T-cell (primary cell): ENCODE data around the gene MB. TPM values are rescaled to one million over a fixed set of nuclear protein-coding genes. Genes with fewer than 3 reads are reported as not detected.
"Not testable (repeated sequence)": the region's sequence is repeated elsewhere in the genome, so short reads cannot be mapped to it uniquely, and the experiment has no call there.

Experiments
- ATAC-seq, 4 experiments: fragments of 200-7000 bp in 3 of 4; fragments of 150-1000 bp in 1 of 4; cut with Tn5 transposase; replicated peaks in 1 of 4; 1 replicate in 3 of 4; 2 replicates in 1 of 4; pipeline ENCODE4 v1.10.0; 2021; ENCODE audit warnings: moderate library complexity in 3 of 4, mild to moderate bottlenecking in 2 of 4, moderate number of reproducible peaks in 1 of 4
- CTCF ChIA-PET, 2 donors: fragments of 300-600 bp; sonication (Branson Sonifier 250); formaldehyde crosslinking; loops; one replicate each; lab custom pipeline; 2022; ENCODE audit warnings: antibody characterized with exemption in 2 of 2; lab: Charles Lee
- POLR2A ChIA-PET, 2 donors: fragments of 300-600 bp; sonication (Branson Sonifier 250); formaldehyde crosslinking; loops; one replicate each; lab custom pipeline; 2022; ENCODE audit warnings: antibody characterized with exemption in 2 of 2; lab: Charles Lee
- DNase-seq, 35 experiments: peaks; one replicate each; pipeline versions ENCODE4 v3.0.0 to v3.0.0-alpha.2; 2013 to 2023
- H3K27ac ChIP-seq: one replicate; pipeline ENCODE4 v1.5.1; 2013; ENCODE audit warnings: low read length
- H3K27me3 ChIP-seq, 2 experiments: replicated peaks in 1 of 2; 1 replicate in 1 of 2; 2 replicates in 1 of 2; pipeline versions ENCODE4 v1.6.1 to v1.7.0; 2013; ENCODE audit warnings: low read length in 1 of 2, mixed read lengths in 1 of 2; ENCODE audit not compliant: control insufficient read depth in 2 of 2, insufficient read depth in 2 of 2; ENCODE audit errors: extremely low read depth in 1 of 2
- H3K36me3 ChIP-seq, 2 donors: 1 replicate in 1 of 2; 2 replicates in 1 of 2; pipeline versions ENCODE4 v1.6.1 to v1.7.0; 2013; ENCODE audit warnings: low read length in 1 of 2; ENCODE audit not compliant: control insufficient read depth in 2 of 2, insufficient read depth in 1 of 2; ENCODE audit errors: extremely low read depth in 1 of 2
- H3K4me1 ChIP-seq, 2 experiments: 1 replicate in 1 of 2; 2 replicates in 1 of 2; pipeline versions ENCODE4 v1.6.1 to v1.7.0; 2013; ENCODE audit warnings: low read length in 2 of 2, mixed read lengths in 1 of 2; ENCODE audit not compliant: insufficient read depth in 2 of 2, control insufficient read depth in 1 of 2; ENCODE audit errors: extremely low read depth in 1 of 2
- H3K4me3 ChIP-seq, 2 donors: 1 replicate in 1 of 2; 2 replicates in 1 of 2; pipeline versions ENCODE4 v1.5.1 to v1.7.0; 2013; ENCODE audit warnings: mild to moderate bottlenecking in 2 of 2, low read length in 1 of 2, moderate library complexity in 1 of 2; ENCODE audit not compliant: control insufficient read depth in 1 of 2; ENCODE audit errors: extremely low read depth in 1 of 2
- H3K9me3 ChIP-seq: 2 replicates; pipeline ENCODE4 v1.7.0; 2013
- H3K27ac Mint-ChIP-seq, 2 donors: one replicate each; pipeline ENCODE4 v1.8.0; 2020 to 2021; ENCODE audit warnings: mild to moderate bottlenecking in 2 of 2, mixed read lengths in 2 of 2
- H3K27me3 Mint-ChIP-seq, 2 donors: one replicate each; pipeline ENCODE4 v1.8.0; 2021 to 2022; ENCODE audit warnings: mixed read lengths in 2 of 2
- H3K36me3 Mint-ChIP-seq: one replicate; pipeline ENCODE4 v1.8.0; 2021; ENCODE audit warnings: mixed read lengths
- H3K4me1 Mint-ChIP-seq, 3 donors: one replicate each; pipeline ENCODE4 v1.8.0; 2020 to 2022; ENCODE audit warnings: mixed read lengths in 3 of 3, mild to moderate bottlenecking in 1 of 3
- H3K4me3 Mint-ChIP-seq, 3 donors: one replicate each; pipeline ENCODE4 v1.8.0; 2020 to 2022; ENCODE audit warnings: mild to moderate bottlenecking in 3 of 3, mixed read lengths in 3 of 3, moderate library complexity in 3 of 3
- H3K9me3 Mint-ChIP-seq, 3 donors: one replicate each; pipeline ENCODE4 v1.8.0; 2020 to 2022; ENCODE audit warnings: mixed read lengths in 3 of 3
- WGBS: methylation state at CpG from one replicate; pipeline ENCODE4 v1.1.5; 2013; ENCODE audit warnings: missing lambda C conversion rate; ENCODE audit not compliant: insufficient coverage; 5-methylcytosine and 5-hydroxymethylcytosine counted together
- total RNA-seq, 35 experiments: library from RNA in 6 of 35; stranded (reverse) in 6 of 35; fragments of 120-200 nt in 1 of 35; gene quantifications; one replicate each; pipeline versions ENCODE4 v1.2.1 to v1.2.4 and lab custom pipeline; 2013 to 2026

Gene MB
- total RNA-seq = not detected
- total RNA-seq (2013) = not detected
- total RNA-seq (lab: John Stamatoyannopoulos, UW) = 0 to 1.0 (median 0) reads per million in 29 experiments

DNA sequence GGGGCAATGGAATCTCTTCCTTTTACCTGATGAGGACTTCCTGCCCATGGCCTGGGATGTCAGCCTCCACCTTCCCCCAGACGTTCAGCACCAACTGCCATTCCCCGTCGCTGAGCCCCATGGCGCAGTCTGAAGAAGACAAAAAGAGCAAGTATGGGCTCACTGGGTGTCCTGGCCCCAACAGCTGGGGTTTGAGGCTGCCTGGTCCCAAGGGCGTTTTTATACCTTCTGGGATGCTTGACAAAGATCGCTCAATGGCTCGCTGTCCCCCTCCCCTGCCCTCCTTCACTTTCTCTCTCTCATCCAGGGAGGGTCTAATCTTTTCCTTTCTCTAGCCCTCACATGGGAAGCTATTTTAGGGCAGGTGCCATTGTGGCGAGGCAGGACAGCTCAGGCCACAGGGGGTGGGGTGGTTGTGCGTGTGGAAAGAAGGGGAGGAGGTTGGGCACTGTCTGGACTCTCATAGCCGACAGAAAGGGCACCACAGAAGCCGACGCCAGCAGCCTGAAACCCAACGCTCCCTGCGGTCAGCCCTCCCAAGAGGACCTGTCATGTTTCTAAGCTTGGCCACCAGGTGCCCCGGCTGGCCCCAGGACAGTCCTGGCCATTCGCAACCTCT lies at the start of gene MB:
TSS of gene MB (minus strand) at position 193 of the 619 bp plus-strand sequence. CDS start at position 121, 72 bp downstream.
- peaks cover 0 to 16% (median 0%) of the 10 kb centered on the region in 3 donors for H3K4me1 Mint-ChIP-seq
- no peak within 1 kb of the TSS for H3K4me3 Mint-ChIP-seq
- no peaks in the 10 kb centered on the region for H3K36me3 ChIP-seq
- H3K9me3 ChIP-seq = no peaks in the 10 kb centered on the region
- no peaks in the 10 kb centered on the region for H3K27me3 Mint-ChIP-seq
- peaks cover 2 to 6% of the 10 kb centered on the region in 2 experiments for H3K4me1 ChIP-seq
- ChIA-PET POLR2A (no interaction called here), CTCF (no interaction called here)
- no peak within 1 kb of the TSS for H3K4me3 ChIP-seq
- no peak for DNase-seq
- H3K36me3 Mint-ChIP-seq = no peaks in the 10 kb centered on the region
- H3K9me3 Mint-ChIP-seq = no peaks in the 10 kb centered on the region
- ATAC-seq = no peak
- whole genome bisulfite sequencing = 84% methylated on average over 15 of the region's 16 CpGs
- H3K27ac Mint-ChIP-seq = no peak within 1 kb of the TSS
- H3K27ac ChIP-seq = no peak within 1 kb of the TSS
- H3K27me3 ChIP-seq = peaks cover 0 to 6% of the 10 kb centered on the region in 2 experiments

- Histone ChIP-seq H3K36me3 (peaks cover 0 to 22% of the 10 kb centered on the region in 2 donors), H3K4me1 (peaks cover 10 to 11% of the 10 kb centered on the region in 2 experiments)
- peaks cover 20 to 26% (median 23%) of the 10 kb centered on the region in 3 donors for H3K4me1 Mint-ChIP-seq
- H3K4me3 Mint-ChIP-seq, H3K9me3 ChIP-seq, H3K27me3 Mint-ChIP-seq, H3K4me3 ChIP-seq, H3K9me3 Mint-ChIP-seq, H3K27ac Mint-ChIP-seq, CTCF ChIA-PET, H3K27me3 ChIP-seq, DNase-seq, ATAC-seq, H3K27ac ChIP-seq, POLR2A ChIA-PET: not testable (repeated sequence)
- WGBS = 100% methylated on average over 1 of the region's 1 CpG
- peaks cover 47% of the 10 kb centered on the region for H3K36me3 Mint-ChIP-seq
Measured at GRCh38 chr22:35666699-35667098, 49.6 kb upstream of the MB start.

DNA sequence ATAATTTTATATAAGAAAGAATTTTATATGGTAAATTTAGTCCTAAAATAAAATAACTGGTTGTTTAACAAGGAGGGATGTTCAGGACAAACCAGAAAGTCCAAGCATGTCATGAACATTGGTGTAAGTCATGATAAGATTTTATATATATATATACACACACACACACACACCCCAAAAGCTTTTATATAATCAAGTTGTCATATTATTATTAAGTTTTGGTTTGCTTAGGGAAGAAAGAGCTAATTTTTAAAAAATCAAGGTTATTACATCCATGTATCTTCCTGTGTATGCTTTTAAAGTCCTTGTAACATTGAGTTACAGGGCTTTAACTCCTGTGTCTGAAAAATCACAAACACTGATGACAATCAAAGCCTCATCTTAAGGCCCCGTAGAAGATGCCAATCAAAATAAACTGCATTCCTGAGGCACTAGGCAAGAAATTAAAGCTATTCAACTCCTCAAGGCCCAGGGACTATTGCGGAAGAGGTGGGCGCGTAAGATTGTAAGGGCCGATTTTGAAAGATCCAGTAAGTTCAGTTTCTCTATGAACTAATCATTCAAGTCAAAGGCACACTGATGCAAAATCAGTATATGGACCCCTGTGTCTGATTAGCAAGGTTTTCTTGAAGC lies 47.9 kb upstream of the MB start:
- H3K27ac ChIP-seq = no peak overlapping the region
- CTCF ChIA-PET = no interaction called here
- no peak overlapping the region for H3K27ac Mint-ChIP-seq
- POLR2A ChIA-PET = interaction anchor here (0.6 to 3.6 kb wide), 2 partner anchors 17 to 273 kb away, joined by 4 to 30 read pairs; partner anchors contain the start of gene APOL6 (in 1 of the 2)
- no peak overlapping the region for H3K4me3 Mint-ChIP-seq
- ATAC-seq = no peak
- H3K4me1 ChIP-seq = peaks cover 26 to 27% of the 10 kb centered on the region in 2 experiments
- H3K36me3 Mint-ChIP-seq = peaks cover 54% of the 10 kb centered on the region
- no peaks in the 10 kb centered on the region for H3K27me3 ChIP-seq
- peaks cover 2% of the 10 kb centered on the region for H3K9me3 ChIP-seq
- no peak for DNase-seq
- no peak overlapping the region for H3K4me3 ChIP-seq
- no peaks in the 10 kb centered on the region for H3K27me3 Mint-ChIP-seq
- peaks cover 0 to 25% of the 10 kb centered on the region in 2 donors for H3K36me3 ChIP-seq
- H3K9me3 Mint-ChIP-seq = peaks cover 0 to 9% (median 8%) of the 10 kb centered on the region in 3 donors
- H3K4me1 Mint-ChIP-seq = peaks cover 36 to 42% (median 40%) of the 10 kb centered on the region in 3 donors
- no CpG with 5 or more reads among the region's 5 CpGs for WGBS

DNA sequence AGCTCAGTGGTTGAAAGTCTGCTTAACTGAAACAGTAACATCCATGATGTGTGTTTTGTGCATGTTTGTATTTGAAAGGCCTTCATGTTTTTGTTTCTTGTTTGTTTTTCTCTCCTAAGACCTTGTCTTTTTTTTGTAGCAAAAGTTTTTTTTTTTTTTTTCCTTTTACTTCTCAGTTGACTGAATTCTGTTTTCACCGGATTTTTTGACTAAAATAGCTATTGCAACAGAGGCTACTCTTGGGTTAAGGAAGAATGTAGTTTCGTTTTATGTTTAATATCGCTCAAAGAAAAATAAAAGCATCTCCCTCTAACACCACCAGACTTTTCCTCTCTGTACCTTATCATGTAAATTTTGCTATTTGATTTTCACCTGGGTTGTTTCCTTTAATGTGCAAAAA lies 46.2 kb upstream of the MB start:
- Histone ChIP-seq H3K27me3 (no peaks in the 10 kb centered on the region), H3K9me3 (peaks cover 2% of the 10 kb centered on the region), H3K4me1 (peaks cover 38 to 43% of the 10 kb centered on the region in 2 experiments), H3K4me3 (no peak overlapping the region), H3K27ac (peak overlapping the region; percentile 97), H3K36me3 (peaks cover 6 to 42% of the 10 kb centered on the region in 2 donors)
- peaks cover 64% of the 10 kb centered on the region for H3K36me3 Mint-ChIP-seq
- peak overlapping the region; percentile 50 to 65 (median 55) for H3K4me3 Mint-ChIP-seq
- H3K27ac Mint-ChIP-seq = peak overlapping the region; percentile 94 to 98
- H3K9me3 Mint-ChIP-seq = peaks cover 0 to 9% (median 8%) of the 10 kb centered on the region in 3 donors
- ChIA-PET POLR2A (interaction anchor here in 1 of 2 donors (0.6 to 3.6 kb wide), 4 partner anchors 12 to 500 kb away, joined by 3 to 30 read pairs (median 6); partner anchors contain the start of gene APOL6), CTCF (interaction anchor here (0.5 to 2.9 kb wide), 7 partner anchors 15 to 499 kb away, joined by 3 to 22 read pairs (median 4); partner anchors contain the start of genes APOL6 (in 2 of the 2) and TOM1 (in 1 of the 2))
- no CpG with 5 or more reads among the region's 3 CpGs for WGBS
- H3K27me3 Mint-ChIP-seq = no peaks in the 10 kb centered on the region
- ATAC-seq (no peak), DNase-seq (no peak)
- peaks cover 53 to 59% (median 57%) of the 10 kb centered on the region in 3 donors for H3K4me1 Mint-ChIP-seq

- Mint-ChIP-seq H3K9me3 (peaks cover 0 to 9% (median 8%) of the 10 kb centered on the region in 3 donors), H3K27ac (peak overlapping the region; percentile 94 to 98), H3K4me1 (peaks cover 57 to 64% (median 61%) of the 10 kb centered on the region in 3 donors), H3K36me3 (peaks cover 64% of the 10 kb centered on the region), H3K4me3 (peak overlapping the region; percentile 13 to 55 (median 32)), H3K27me3 (no peaks in the 10 kb centered on the region)
- Histone ChIP-seq H3K27ac (peak overlapping the region; percentile 97), H3K27me3 (no peaks in the 10 kb centered on the region), H3K36me3 (peaks cover 6 to 45% of the 10 kb centered on the region in 2 donors), H3K9me3 (peaks cover 2% of the 10 kb centered on the region), H3K4me1 (peaks cover 38 to 44% of the 10 kb centered on the region in 2 experiments), H3K4me3 (no peak overlapping the region)
- DNase-seq (no peak), ATAC-seq (no peak)
- POLR2A ChIA-PET = interaction anchor here in 1 of 2 donors (0.7 to 3.6 kb wide), 3 partner anchors 14 to 501 kb away, joined by 3 to 30 read pairs (median 9); partner anchors contain the start of gene APOL6
- CTCF ChIA-PET = interaction anchor here (0.5 to 2.9 kb wide), 4 partner anchors 14 to 285 kb away, joined by 3 to 22 read pairs (median 6); partner anchors contain the start of gene APOL6 (in 2 of the 2)
- WGBS = no CpG with 5 or more reads among the region's 2 CpGs
Measured at GRCh38 chr22:35662914-35663313, 45.8 kb upstream of the MB start.

DNA sequence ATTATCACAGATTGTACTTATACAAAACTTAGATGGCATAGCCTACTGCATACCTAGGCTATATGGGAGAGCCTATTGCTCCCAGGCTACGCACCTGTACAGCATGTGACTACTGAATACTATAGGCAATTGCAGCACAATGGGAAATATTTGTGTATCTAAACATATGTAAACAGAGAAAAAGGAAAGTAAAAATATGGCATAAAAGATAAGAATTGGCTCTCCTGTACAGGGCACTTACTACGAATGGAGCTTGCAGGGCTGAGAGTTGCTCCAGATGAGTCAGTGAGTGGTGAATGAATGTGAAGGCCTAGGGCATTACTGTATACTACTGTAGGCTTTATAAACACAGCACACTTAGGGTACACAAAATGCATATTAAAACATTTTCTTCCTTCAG lies 44.3 kb upstream of the MB start:
- DNase-seq = peak in 1 of 35 experiments; percentile 16

More for the DNA sequence above, 44.3 kb upstream of the MB start:
- peak in 1 of 4 experiments; percentile 3 for ATAC-seq
- Mint-ChIP-seq H3K4me1 (peaks cover 68 to 74% (median 74%) of the 10 kb centered on the region in 3 donors), H3K27me3 (no peaks in the 10 kb centered on the region), H3K4me3 (peak overlapping the region; percentile 50 to 66 (median 54)), H3K36me3 (peaks cover 64% of the 10 kb centered on the region), H3K27ac (peak overlapping the region; percentile 94 to 98), H3K9me3 (peaks cover 0 to 3% (median 3%) of the 10 kb centered on the region in 3 donors)
- peak overlapping the region; percentile 97 for H3K27ac ChIP-seq
- H3K4me1 ChIP-seq = peaks cover 40 to 49% of the 10 kb centered on the region in 2 experiments
- CTCF ChIA-PET = interaction anchor here in 1 of 2 donors (2.9 kb wide), 1 partner anchor 13 kb away, joined by 22 read pairs; the partner anchor contains the start of gene APOL6
- H3K9me3 ChIP-seq = no peaks in the 10 kb centered on the region
- peaks cover 9 to 47% of the 10 kb centered on the region in 2 donors for H3K36me3 ChIP-seq
- no peak overlapping the region for H3K4me3 ChIP-seq
- POLR2A ChIA-PET = interaction anchor here (1.1 kb wide), 2 partner anchors 13 kb away, joined by 11 to 32 read pairs; partner anchors contain the start of gene APOL6 (in 2 of the 2)
- WGBS = no CpG with 5 or more reads among the region's 2 CpGs
- H3K27me3 ChIP-seq = no peaks in the 10 kb centered on the region
